ENCODE results near the gene OR10G2.

The OR10G2 gene

DNA sequence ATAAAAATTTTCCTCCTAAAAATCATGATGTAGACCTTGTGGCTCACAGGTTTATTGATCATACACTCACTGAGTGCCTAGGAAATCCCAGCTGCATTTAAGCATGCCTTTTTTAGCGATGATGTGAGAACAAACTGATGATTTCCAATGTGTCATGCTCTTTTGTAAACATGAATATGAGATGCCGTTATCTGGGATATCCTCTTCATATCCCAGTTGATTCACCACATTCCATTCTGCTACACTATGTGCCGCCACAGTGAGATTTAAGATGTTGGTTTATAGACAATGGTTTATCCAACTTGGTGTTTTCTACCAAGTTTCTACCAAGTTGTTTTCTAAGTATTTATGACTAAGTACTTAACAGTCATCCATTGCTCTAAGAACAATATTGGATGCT lies 33.6 kb upstream of the OR10G2 start:
- TF ChIP-seq, protein P1, sequence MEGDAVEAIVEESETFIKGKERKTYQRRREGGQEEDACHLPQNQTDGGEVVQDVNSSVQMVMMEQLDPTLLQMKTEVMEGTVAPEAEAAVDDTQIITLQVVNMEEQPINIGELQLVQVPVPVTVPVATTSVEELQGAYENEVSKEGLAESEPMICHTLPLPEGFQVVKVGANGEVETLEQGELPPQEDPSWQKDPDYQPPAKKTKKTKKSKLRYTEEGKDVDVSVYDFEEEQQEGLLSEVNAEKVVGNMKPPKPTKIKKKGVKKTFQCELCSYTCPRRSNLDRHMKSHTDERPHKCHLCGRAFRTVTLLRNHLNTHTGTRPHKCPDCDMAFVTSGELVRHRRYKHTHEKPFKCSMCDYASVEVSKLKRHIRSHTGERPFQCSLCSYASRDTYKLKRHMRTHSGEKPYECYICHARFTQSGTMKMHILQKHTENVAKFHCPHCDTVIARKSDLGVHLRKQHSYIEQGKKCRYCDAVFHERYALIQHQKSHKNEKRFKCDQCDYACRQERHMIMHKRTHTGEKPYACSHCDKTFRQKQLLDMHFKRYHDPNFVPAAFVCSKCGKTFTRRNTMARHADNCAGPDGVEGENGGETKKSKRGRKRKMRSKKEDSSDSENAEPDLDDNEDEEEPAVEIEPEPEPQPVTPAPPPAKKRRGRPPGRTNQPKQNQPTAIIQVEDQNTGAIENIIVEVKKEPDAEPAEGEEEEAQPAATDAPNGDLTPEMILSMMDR (conservative IDR thresholded peaks at IDR 0.05; ENCODE audit: low read depth, low read length), result no peak
- DNase-seq (ENCODE audit: low read depth), result no peak
- no peak overlapping the region for H3K4me3 ChIP-seq (ENCODE audit: low read length)

DNA sequence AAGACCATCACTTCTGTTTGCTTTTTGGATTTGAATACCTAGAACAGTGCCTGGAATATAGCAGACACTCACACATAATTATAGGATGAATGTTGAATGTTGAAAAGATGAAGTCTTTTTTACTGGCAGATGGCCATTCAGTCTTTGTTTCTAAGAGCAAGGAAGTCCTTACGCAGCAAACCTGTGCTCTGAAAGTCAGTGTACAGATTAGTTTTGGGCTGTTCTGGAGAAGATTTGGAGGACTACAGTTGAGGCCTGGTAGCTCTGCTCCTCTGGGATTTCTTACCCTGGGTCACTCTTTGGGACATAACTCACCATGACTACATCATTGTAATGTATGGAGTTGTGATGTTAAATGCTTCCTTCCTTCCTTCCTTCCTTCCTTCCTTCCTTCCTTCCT lies 22.2 kb upstream of the OR10G2 start:
- no peak for DNase-seq (ENCODE audit: low read depth)
- H3K4me3 ChIP-seq (ENCODE audit: low read length), result no peak overlapping the region
- TF ChIP-seq, protein P1 (conservative IDR thresholded peaks at IDR 0.05; ENCODE audit: low read depth, low read length), result no peak

DNA sequence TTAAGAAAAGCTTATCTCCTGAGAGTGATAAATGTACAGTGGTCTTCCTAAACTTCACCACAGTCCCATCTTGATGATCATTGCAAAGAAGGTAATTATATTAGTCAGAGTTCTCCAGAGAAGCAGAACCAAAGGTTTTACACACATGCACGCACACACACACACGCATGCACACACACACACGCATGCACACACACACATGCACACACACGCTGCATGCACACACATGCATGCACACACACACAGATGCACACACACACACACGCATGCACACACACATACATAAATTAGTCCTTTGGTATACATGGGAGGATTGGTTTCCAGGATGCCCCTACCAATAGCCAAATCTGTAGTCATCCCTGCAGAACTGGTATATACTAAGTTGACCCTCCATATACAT lies 19.5 kb upstream of the OR10G2 start:
- TF ChIP-seq, protein P1 (conservative IDR thresholded peaks at IDR 0.05; ENCODE audit: low read depth, low read length), result no peak
- no peak overlapping the region for H3K4me3 ChIP-seq (ENCODE audit: low read length)
- DNase-seq (ENCODE audit: low read depth), result no peak

DNA sequence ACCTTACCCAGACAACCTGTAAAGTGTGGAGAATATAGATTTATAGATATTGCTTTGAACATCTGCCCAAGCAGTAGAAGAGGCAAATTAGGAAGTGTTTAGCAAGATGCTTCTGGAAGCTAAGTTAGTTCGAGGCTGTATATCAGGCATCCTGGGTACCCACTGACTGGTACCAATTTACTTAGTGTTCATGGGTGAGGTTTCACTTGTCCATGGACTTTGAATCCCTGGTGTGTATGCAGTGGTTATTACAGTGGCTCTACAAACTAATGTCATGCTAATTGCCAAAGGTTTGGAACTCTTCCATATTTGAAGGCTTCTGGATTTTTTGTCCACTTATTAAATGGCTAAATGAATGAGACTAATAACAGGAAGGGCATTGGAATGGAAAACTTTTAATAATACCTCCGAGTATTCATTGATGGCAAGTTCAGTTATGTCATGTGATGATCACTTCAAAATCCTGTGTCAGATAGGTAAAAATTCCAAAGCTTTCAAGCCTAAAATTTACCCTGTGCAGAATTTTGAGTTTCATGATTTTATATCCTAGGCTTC lies 18.7 kb upstream of the OR10G2 start, which contains the start of gene OR4E2:
OR4E2 (plus strand) TSS at position 505 of the 555 bp plus-strand sequence. CDS start 11,248 bp downstream, outside the sequence.
- no peak for DNase-seq (ENCODE audit: low read depth)
- TF ChIP-seq, protein P1 (conservative IDR thresholded peaks at IDR 0.05; ENCODE audit: low read depth, low read length), result no peak
- no peak within 1 kb of the TSS for H3K4me3 ChIP-seq (ENCODE audit: low read length)

DNA sequence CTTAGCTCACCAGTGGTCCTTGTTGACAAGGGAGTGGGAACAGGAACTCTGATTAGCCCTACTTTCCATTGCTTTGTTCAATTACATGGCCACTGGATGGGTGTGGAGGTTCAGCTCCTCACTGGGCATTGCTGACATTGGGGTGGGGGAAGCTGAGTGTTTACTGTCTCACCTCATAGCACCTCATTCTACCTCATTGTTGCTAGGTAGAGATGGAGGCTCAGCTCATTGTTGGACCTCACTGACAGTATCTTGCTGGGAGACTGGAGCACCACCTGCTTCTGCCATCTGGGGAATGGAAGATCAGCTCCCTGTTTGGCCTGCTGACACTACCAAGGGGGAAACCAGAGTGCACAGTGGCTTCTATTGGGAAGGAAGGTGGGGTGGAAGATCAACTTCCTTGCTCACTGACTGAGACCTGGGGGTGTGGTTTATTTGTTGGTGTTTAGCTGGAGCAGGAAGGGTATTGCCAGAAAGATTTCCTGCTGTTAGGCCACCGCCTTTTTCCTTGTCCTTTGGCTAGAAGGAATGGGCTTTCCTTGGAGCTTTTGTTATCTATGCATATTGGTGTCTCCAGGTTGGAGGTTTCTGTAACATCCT lies 17.6 kb upstream of the OR10G2 start:
- TF ChIP-seq, protein P1 (conservative IDR thresholded peaks at IDR 0.05; ENCODE audit: low read depth, low read length), result no peak
- no peak for DNase-seq (ENCODE audit: low read depth)
- H3K4me3 ChIP-seq (ENCODE audit: low read length), result no peak overlapping the region

DNA sequence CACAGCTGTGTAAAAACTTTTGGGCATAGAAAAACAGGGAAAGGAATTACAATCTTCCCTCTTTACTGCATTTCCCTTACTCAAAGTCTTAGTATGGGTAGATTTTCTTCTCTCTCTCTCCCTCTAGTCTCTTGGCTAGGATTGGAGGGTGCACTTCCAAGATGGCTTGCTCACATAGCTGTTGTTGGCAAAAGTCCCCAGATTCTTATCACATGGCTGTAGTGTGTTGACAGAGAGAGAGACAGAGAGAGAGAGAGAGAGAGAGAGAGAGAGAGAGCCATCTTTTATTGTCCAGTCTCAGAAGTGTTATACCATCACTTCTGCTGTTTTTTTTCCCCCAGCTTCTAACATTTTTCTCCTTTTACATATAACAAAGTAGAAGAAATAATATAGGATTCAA lies 12.6 kb upstream of the OR10G2 start:
- no peak for DNase-seq (ENCODE audit: low read depth)
- TF ChIP-seq, protein P1 (conservative IDR thresholded peaks at IDR 0.05; ENCODE audit: low read depth, low read length), result no peak
- H3K4me3 ChIP-seq (ENCODE audit: low read length), result no peak overlapping the region

DNA sequence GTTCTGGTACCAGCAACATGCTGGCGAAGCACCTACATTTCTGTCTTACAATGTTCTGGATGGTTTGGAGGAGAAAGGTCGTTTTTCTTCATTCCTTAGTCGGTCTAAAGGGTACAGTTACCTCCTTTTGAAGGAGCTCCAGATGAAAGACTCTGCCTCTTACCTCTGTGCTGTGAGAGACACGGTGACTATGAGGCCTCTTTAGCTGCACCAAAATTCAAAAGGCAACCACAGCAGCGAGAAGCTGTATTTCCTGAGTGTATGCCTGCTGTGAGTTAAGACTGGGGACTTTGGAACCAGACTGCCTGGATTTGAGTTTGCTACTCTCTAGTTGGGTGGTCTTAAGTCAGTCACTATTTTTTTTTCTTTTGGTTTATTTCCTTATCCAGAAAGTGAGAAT lies 8.7 kb upstream of the OR10G2 start:
- H3K4me3 ChIP-seq (ENCODE audit: low read length), result no peak overlapping the region

More for the DNA sequence above, 8.7 kb upstream of the OR10G2 start:
- no peak for DNase-seq (ENCODE audit: low read depth)
- TF ChIP-seq, protein P1 (conservative IDR thresholded peaks at IDR 0.05; ENCODE audit: low read depth, low read length), result no peak
